CMK (cell line): ENCODE results near the gene MARCKS.
A peak's percentile ranks its signal among the peaks of the same experiment; 100 is the strongest.
"Not testable (repeated sequence)": the region's sequence is repeated elsewhere in the genome, so short reads cannot be mapped to it uniquely, and the experiment has no call there.

Experiments used
- DNase-seq: peaks from one replicate; pipeline ENCODE4 v3.0.0-alpha.2; 2010; ENCODE audit warnings: low read depth

The MARCKS gene

GRCh38 chr6:113884011-113884410, 26.9 kb downstream of the MARCKS start:
- DNase-seq: no peak

DNA sequence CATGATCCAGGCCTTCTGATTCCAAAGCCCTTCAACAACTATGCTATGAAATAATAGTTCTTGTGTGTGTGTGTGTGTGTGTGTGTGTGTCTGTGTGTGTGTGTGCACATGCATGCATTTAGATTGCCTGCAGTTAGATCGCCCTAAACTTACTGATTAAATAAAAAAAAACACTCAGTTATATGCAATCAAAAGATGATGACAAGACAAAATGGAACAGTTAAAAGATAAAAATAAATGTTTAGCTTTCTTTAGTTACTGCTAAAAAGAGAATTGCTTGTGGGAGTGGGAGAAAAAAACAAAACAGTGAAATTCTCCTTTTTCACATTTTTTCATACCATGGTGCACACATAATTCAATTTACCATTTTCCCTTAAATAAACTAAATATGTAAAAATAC, 29.4 kb downstream of the MARCKS start:
- DNase-seq: no peak

DNA sequence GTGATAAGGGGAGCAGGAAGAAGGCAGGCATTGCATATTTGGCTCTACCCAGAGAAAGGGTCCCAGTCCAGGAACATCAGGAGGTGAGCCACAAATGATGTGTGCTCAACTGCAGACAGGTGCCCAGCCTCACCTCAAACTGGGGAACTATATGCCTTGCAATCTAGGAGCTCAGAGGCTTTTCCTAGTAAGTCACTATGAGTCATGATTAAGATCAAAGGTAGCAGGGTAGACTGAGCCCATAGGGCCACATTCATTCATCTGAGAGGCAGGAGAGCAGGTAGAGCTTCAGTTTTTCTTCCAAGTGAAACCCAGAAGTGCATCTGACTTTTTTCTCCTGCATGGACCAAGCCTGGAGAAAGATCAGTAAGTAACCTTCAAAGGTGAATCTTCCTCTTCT, 31.3 kb downstream of the MARCKS start:
- no peak for DNase-seq

DNA sequence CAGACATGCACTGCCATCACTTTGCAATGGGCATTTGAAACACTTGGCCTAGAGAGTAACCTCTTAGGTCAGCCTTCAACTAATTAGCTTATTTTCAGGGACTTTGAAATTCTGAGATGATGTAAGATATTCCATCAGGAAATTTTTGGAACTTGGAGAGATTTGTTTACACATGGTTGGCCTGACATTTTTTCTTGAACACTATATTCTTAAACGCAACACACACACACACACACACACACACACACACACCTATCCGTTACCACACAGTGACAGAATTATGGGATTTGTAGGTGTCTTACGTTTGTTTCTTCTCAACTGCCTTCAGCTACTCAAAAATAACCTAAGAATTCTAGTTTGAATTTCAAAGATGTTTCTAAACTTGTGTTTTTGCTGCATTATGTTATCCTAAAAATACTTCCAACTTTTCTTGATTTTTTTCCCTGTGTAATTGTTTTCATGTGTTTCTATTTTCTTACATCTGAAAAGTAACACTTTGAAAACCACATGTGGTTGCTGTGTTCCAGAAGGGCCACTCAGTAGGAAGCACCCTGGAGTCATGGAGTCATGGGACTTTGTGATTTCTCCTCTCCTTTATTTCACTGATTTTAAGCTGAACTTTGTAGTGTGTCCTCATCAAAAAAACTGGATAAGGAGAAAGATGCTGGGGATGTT, 31.9 kb downstream of the MARCKS start:
- DNase-seq: no peak

GRCh38 chr6:113893451-113893850, 36.3 kb downstream of the MARCKS start:
- no peak for DNase-seq

GRCh38 chr6:113893866-113894265, 36.7 kb downstream of the MARCKS start:
- no peak for DNase-seq

GRCh38 chr6:113894712-113895674, 37.8 kb downstream of the MARCKS start:
- DNase-seq: peak; percentile 80

GRCh38 chr6:113901482-113901881, 44.3 kb downstream of the MARCKS start:
- no peak for DNase-seq

GRCh38 chr6:113903666-113904330, 46.7 kb downstream of the MARCKS start:
- no peak for DNase-seq

DNA sequence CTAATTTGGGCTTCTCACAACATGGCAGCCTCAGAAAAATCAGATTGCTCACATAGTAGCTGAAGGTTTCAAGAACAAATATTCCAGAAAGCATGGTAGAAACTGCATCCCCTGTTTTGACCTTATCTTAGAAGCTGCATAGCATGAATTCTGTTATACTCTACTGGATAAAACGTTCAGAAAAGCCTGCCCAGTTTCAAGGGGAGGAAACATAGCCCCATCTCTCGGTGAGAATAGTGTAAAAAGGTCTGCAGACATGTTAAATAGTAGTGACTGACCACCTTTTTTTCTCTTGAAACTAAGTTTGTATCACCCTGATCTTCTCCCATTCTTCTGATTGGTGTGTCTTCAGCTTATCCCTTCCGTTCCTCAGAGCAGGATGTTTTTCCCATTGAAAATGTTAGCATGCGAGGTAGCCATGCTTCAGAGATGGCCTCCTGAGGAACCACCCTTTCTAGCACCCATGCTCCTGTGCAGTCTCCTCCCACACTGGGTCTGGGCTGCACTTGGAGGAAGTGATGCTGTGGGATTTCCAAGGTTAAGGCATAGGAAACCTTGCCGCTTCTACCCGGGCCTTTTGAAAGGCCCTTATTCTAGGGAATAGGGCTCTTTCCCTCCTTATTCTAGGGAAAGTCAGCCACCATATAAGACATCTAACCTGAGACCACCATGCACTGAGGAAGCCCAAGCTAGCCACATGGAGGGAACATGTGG, 50.1 kb downstream of the MARCKS start:
- DNase-seq: no peak

- DNase-seq: no peak
Measured at GRCh38 chr6:113908801-113909200, 51.7 kb downstream of the MARCKS start.

- DNase-seq: no peak
Measured at GRCh38 chr6:113909224-113909856, 52.2 kb downstream of the MARCKS start.

GRCh38 chr6:113910285-113910684, 53.1 kb downstream of the MARCKS start:
- not testable (repeated sequence) for DNase-seq
